CD4-positive, alpha-beta T cell (primary cell): ENCODE measurements around the gene DYNC1I2. TPM values are rescaled to one million over a fixed set of nuclear protein-coding genes. Genes with fewer than 3 reads are reported as not detected.

Experiments used
- ATAC-seq: fragments of 200-7000 bp; cut with Tn5 transposase; one replicate; pipeline ENCODE4 v1.10.0; 2022; ENCODE audit warnings: mild to moderate bottlenecking; ENCODE audit not compliant: poor library complexity
- CTCF ChIA-PET: fragments of 350-600 bp; sonication (Branson Sonifier 250); formaldehyde crosslinking; loops from one replicate; lab custom pipeline; 2021; ENCODE audit warnings: antibody characterized with exemption, inconsistent platforms; lab: Charles Lee
- POLR2A ChIA-PET: fragments of 350-600 bp; sonication (Branson Sonifier 250); formaldehyde crosslinking; loops from one replicate; lab custom pipeline; 2021; ENCODE audit warnings: antibody characterized with exemption, inconsistent platforms; lab: Charles Lee
- DNase-seq, 14 experiments: peaks; one replicate each; pipeline ENCODE4 v3.0.0-alpha.2; 2013 to 2020; ENCODE audit warnings: mixed read lengths in 2 of 14
- H3K27ac ChIP-seq, 2 donors: one replicate each; pipeline versions ENCODE4 v1.5.1 to v1.7.0; 2013; ENCODE audit warnings: low read length in 2 of 2, low read depth in 1 of 2, mild to moderate bottlenecking in 1 of 2
- H3K27me3 ChIP-seq, 2 experiments: 1 replicate in 1 of 2; 2 replicates in 1 of 2; pipeline versions ENCODE4 v1.6.1 to v1.7.0; 2013; ENCODE audit warnings: low read length in 2 of 2, control low read depth in 1 of 2, mild to moderate bottlenecking in 1 of 2, moderate library complexity in 1 of 2; ENCODE audit not compliant: insufficient read depth in 2 of 2, control insufficient read depth in 1 of 2
- H3K36me3 ChIP-seq: one replicate; pipeline ENCODE4 v1.6.1; 2013; ENCODE audit warnings: low read length, control low read depth; ENCODE audit not compliant: insufficient read depth
- H3K4me1 ChIP-seq: one replicate; pipeline ENCODE4 v1.6.1; 2013; ENCODE audit warnings: low read length, control low read depth; ENCODE audit not compliant: insufficient read depth
- H3K4me3 ChIP-seq: one replicate; pipeline ENCODE4 v1.5.1; 2013; ENCODE audit warnings: mild to moderate bottlenecking, low read length, moderate library complexity
- H3K9me3 ChIP-seq, 2 experiments: 1 replicate in 1 of 2; 2 replicates in 1 of 2; pipeline versions ENCODE4 v1.6.1 to v1.7.0; 2013; ENCODE audit warnings: low read length in 2 of 2, mild to moderate bottlenecking in 2 of 2, control low read depth in 1 of 2, moderate library complexity in 1 of 2; ENCODE audit not compliant: control insufficient read depth in 1 of 2, insufficient read depth in 1 of 2
- H3K27ac Mint-ChIP-seq: one replicate; pipeline ENCODE4 v1.8.0; 2020; ENCODE audit warnings: mixed read lengths
- H3K27me3 Mint-ChIP-seq: one replicate; pipeline ENCODE4 v1.8.0; 2021; ENCODE audit warnings: mixed read lengths
- H3K36me3 Mint-ChIP-seq: one replicate; pipeline ENCODE4 v1.8.0; 2021; ENCODE audit warnings: low read depth, mixed read lengths
- H3K4me1 Mint-ChIP-seq: one replicate; pipeline ENCODE4 v1.8.0; 2021; ENCODE audit warnings: low read depth, mixed read lengths
- H3K4me3 Mint-ChIP-seq: one replicate; pipeline ENCODE4 v1.8.0; 2020; ENCODE audit warnings: mild to moderate bottlenecking, mixed read lengths
- H3K9me3 Mint-ChIP-seq: one replicate; pipeline ENCODE4 v1.8.0; 2020; ENCODE audit warnings: mixed read lengths
- intact Hi-C, 2 experiments: fragments of 100-400 bp; cut with DNase I in 1 of 2; cut with micrococcal nuclease in 1 of 2; formaldehyde crosslinking; loops; one replicate each; pipeline versions ENCODE4 v1.15.1 to v1.9.0; 2023 to 2025; cut with DNase I, micrococcal nuclease
- total RNA-seq, 174 experiments: library from RNA in 2 of 174; stranded (reverse) in 2 of 174; gene quantifications; one replicate each; pipeline ENCODE4 v1.2.3 and lab custom pipeline; 2021 to 2026
- TF ChIP-seq, protein P1 (sequence below): fragments of 200-600 bp; IDR thresholded peaks from one replicate; pipeline ENCODE4 v1.8.0; 2022; ENCODE audit warnings: antibody characterized with exemption, mild to moderate bottlenecking

DYNC1I2 gene
- total RNA-seq, 2 experiments from 2014 or later, result 10.5 to 11.6 TPM

DNA sequence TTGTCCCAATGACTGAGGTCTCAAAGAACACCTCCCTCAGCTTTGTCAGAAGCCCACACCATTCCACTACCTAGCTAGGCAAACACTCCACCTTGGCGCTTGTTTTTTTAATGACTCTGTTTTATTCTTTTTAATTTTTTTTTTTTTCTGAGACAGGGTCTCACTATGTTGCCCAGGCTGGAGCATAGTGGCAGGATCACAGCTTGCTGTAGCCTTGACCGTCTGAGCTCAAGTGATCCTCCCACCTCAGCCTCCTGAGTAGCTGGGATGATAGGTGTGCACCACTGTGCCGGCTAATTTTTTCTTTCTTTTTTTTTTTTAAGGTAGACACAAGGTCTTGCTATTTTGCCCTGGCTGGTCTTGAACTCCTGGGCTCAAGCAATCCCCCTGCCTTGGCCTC lies 104.9 kb downstream of the DYNC1I2 start:
- POLR2A ChIA-PET, result no interaction called here
- peaks cover 15% of the 10 kb centered on the region for H3K4me1 Mint-ChIP-seq
- H3K27me3 Mint-ChIP-seq, result no peaks in the 10 kb centered on the region
- DNase-seq, result no peak
- no peak overlapping the region for H3K4me3 ChIP-seq
- H3K27me3 ChIP-seq, result no peaks in the 10 kb centered on the region
- H3K27ac Mint-ChIP-seq, result no peak overlapping the region
- no peak for ATAC-seq
- H3K9me3 ChIP-seq, result no peaks in the 10 kb centered on the region
- H3K27ac ChIP-seq, result no peak overlapping the region
- TF ChIP-seq, protein P1, sequence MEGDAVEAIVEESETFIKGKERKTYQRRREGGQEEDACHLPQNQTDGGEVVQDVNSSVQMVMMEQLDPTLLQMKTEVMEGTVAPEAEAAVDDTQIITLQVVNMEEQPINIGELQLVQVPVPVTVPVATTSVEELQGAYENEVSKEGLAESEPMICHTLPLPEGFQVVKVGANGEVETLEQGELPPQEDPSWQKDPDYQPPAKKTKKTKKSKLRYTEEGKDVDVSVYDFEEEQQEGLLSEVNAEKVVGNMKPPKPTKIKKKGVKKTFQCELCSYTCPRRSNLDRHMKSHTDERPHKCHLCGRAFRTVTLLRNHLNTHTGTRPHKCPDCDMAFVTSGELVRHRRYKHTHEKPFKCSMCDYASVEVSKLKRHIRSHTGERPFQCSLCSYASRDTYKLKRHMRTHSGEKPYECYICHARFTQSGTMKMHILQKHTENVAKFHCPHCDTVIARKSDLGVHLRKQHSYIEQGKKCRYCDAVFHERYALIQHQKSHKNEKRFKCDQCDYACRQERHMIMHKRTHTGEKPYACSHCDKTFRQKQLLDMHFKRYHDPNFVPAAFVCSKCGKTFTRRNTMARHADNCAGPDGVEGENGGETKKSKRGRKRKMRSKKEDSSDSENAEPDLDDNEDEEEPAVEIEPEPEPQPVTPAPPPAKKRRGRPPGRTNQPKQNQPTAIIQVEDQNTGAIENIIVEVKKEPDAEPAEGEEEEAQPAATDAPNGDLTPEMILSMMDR, result no peak
- H3K4me3 Mint-ChIP-seq, result no peak overlapping the region
- peaks cover 74% of the 10 kb centered on the region for H3K36me3 Mint-ChIP-seq
- CTCF ChIA-PET, result no interaction called here
- peaks cover 48% of the 10 kb centered on the region for H3K36me3 ChIP-seq
- intact Hi-C loops, result no loop called here
- H3K4me1 ChIP-seq, result no peaks in the 10 kb centered on the region
- H3K9me3 Mint-ChIP-seq, result no peaks in the 10 kb centered on the region

- DNase-seq (no peak), ATAC-seq (no peak)
- ChIA-PET CTCF (no interaction called here), POLR2A (no interaction called here)
- Histone ChIP-seq H3K27me3 (no peaks in the 10 kb centered on the region), H3K9me3 (no peaks in the 10 kb centered on the region), H3K4me3 (no peak overlapping the region), H3K36me3 (peaks cover 39% of the 10 kb centered on the region), H3K27ac (no peak overlapping the region), H3K4me1 (no peaks in the 10 kb centered on the region)
- intact Hi-C loops, result no loop called here
- TF ChIP-seq, protein P1, result no peak
- Mint-ChIP-seq H3K4me3 (no peak overlapping the region), H3K27ac (no peak overlapping the region), H3K4me1 (peaks cover 15% of the 10 kb centered on the region), H3K27me3 (no peaks in the 10 kb centered on the region), H3K9me3 (no peaks in the 10 kb centered on the region), H3K36me3 (peaks cover 65% of the 10 kb centered on the region)
These were observed 105.8 kb downstream of the DYNC1I2 start for GRCh38 chr2:171792886-171793580.

DNA sequence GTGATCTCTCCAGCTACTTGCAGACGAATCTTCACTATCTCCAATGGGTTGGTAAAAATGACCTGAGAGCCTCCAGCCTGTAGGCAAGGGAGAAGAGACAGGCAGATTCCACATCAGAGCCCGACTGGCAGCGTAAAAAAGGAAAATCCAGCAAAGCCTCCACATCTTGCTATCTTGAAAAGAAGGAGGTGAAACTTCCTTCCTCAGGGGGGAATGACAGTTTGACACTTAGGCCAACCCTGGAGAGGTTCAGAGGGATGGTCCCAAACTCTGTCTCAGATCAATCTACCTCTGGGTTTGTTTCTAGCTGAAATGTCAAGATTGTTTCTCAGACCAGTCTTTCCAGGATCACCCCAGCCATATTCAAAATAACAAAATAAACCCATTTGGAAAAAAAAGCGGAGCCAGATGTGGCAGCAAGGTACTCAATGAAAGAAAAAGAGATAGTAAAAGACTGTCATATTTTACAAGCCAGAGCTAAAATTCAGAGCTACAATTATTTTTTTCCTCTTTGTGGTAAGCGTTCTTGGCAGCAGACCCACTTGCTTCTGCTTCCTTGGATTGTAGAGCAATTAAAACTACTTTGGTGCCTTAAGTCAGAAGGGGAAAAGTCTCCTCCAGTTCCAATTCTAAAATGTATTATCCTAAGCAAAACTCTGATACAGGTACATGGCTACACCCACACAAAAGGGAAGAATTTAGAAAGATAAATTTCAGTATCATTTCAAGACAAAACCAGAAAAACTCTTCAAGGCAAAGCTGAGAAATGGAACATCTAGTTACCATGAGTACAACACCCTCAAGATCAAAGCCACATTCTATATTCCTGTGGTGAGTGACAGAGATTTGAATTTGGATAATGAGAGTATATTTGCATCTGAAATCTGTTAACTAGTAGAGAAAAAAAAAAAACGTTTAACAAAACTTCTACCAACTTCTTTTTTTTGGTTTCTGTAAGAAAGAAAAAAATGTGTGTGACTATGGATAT lies 106.7 kb downstream of the DYNC1I2 start:
- Mint-ChIP-seq H3K36me3 (peaks cover 61% of the 10 kb centered on the region), H3K27me3 (no peaks in the 10 kb centered on the region), H3K27ac (no peak overlapping the region), H3K4me1 (peaks cover 15% of the 10 kb centered on the region), H3K9me3 (no peaks in the 10 kb centered on the region), H3K4me3 (no peak overlapping the region)
- no peak overlapping the region for H3K27ac ChIP-seq
- CTCF ChIA-PET, result no interaction called here
- H3K4me1 ChIP-seq, result no peaks in the 10 kb centered on the region
- TF ChIP-seq, protein P1, result no peak
- H3K4me3 ChIP-seq, result no peak overlapping the region
- ATAC-seq (no peak), DNase-seq (no peak)
- no peaks in the 10 kb centered on the region for H3K27me3 ChIP-seq
- H3K9me3 ChIP-seq, result no peaks in the 10 kb centered on the region
- peaks cover 31% of the 10 kb centered on the region for H3K36me3 ChIP-seq
- POLR2A ChIA-PET, result no interaction called here
- intact Hi-C loops, result no loop called here
